NT2/D1 (cell line): ENCODE measurements around the gene UNC5B.

ENCODE experiments used
- SUZ12 ChIP-seq: IDR thresholded peaks from 2 replicates; pipeline ENCODE4 v1.6.1; 2011; ENCODE audit not compliant: insufficient read length, insufficient read depth; ENCODE audit errors: extremely low read depth
- YY1 ChIP-seq: IDR thresholded peaks from 2 replicates; pipeline ENCODE4 v1.6.1; 2011; ENCODE audit not compliant: insufficient read length, insufficient read depth
- ZNF274 ChIP-seq: IDR thresholded peaks from 2 replicates; pipeline ENCODE4 v1.6.1; 2011; ENCODE audit warnings: mild to moderate bottlenecking, low read depth, low read length

DNA sequence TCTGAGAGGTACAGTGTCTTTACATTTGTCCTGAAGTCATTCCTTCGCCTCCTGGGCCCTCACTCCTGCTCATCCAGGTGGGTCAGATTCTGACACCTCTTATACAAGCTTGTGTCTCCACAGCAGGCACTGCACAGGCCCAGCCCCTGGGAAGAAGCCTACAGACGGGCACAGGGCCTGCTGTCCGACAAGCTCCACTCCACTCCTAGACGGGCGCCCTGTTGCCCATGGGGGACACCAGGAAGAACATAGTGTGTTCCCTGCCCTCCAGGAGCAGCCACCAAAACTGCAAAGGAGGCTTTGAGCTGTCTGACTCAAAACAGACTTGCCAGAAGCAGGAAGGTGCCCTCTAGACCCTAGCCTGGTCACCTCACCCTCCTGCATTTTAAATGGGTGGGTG is 61.1 kb downstream of the UNC5B start:
- TF ChIP-seq SUZ12 = no peak
- TF ChIP-seq YY1 = no peak
- TF ChIP-seq ZNF274 = no peak
